Immature natural killer cell (primary cell): ENCODE data around the gene LSAMP. TPM values are rescaled to one million over a fixed set of nuclear protein-coding genes. Genes with fewer than 3 reads are reported as not detected.

Source experiments
- DNase-seq, 3 donors: peaks; one replicate each; pipeline ENCODE4 v3.0.0; 2022; ENCODE audit warnings: mixed read lengths in 1 of 3
- H3K27ac Mint-ChIP-seq, 6 donors: one replicate each; pipeline ENCODE4 v1.8.0; 2020; ENCODE audit warnings: mixed read lengths in 6 of 6, mild to moderate bottlenecking in 5 of 6, inconsistent platforms in 4 of 6, moderate library complexity in 3 of 6
- H3K27me3 Mint-ChIP-seq, 3 donors: one replicate each; pipeline ENCODE4 v1.8.0; 2020 to 2021; ENCODE audit warnings: low read depth in 3 of 3, mild to moderate bottlenecking in 3 of 3, mixed read lengths in 3 of 3, moderate library complexity in 3 of 3, inconsistent platforms in 1 of 3
- H3K36me3 Mint-ChIP-seq, 3 donors: one replicate each; pipeline ENCODE4 v1.8.0; 2020; ENCODE audit warnings: mixed read lengths in 3 of 3, inconsistent platforms in 2 of 3, mild to moderate bottlenecking in 2 of 3
- H3K4me1 Mint-ChIP-seq, 2 donors: one replicate each; pipeline ENCODE4 v1.8.0; 2020; ENCODE audit warnings: inconsistent platforms in 2 of 2, mild to moderate bottlenecking in 2 of 2, mixed read lengths in 2 of 2, moderate library complexity in 1 of 2
- H3K4me3 Mint-ChIP-seq, 5 donors: one replicate each; pipeline ENCODE4 v1.8.0; 2020; ENCODE audit warnings: mild to moderate bottlenecking in 5 of 5, mixed read lengths in 5 of 5, inconsistent platforms in 3 of 5, moderate library complexity in 3 of 5
- H3K9me3 Mint-ChIP-seq, 6 donors: one replicate each; pipeline ENCODE4 v1.8.0; 2020; ENCODE audit warnings: mild to moderate bottlenecking in 6 of 6, mixed read lengths in 6 of 6, inconsistent platforms in 4 of 6, moderate library complexity in 3 of 6
- polyA plus RNA-seq, 3 donors: library from polyadenylated mRNA; unstranded; fragments of 300-500 nt; fragmentation: Illumina TruSeq; gene quantifications; one replicate each; pipeline ENCODE4 v1.2.3, GENCODE V29; 2021

The LSAMP gene
- polyA plus RNA-seq, 3 donors from 2014 or later, result not detected

DNA sequence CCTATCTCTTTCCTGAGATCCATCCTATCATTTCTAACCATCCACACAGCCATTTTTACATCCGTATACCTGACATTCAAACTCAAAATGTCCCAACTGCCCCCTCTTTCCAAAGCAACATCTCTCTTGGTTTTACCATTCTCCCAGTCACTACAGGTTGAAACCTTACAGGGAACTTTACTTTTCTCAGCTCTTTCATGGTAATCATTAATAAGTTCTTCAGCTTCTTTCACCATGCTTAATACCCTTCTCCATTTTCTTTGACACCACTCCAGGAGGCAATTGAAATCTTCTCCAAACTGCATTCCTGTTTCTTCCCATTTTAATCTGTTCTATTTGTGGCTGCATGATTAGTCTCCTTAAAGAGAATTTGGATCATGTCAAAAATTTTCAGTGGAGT is 469.5 kb downstream of the LSAMP start:
- H3K9me3 Mint-ChIP-seq, result peaks cover 0 to 32% (median 6%) of the 10 kb centered on the region in 6 donors
- no peak for DNase-seq
- H3K27me3 Mint-ChIP-seq, result no peaks in the 10 kb centered on the region
- no peaks in the 10 kb centered on the region for H3K4me1 Mint-ChIP-seq
- no peak overlapping the region for H3K27ac Mint-ChIP-seq
- H3K4me3 Mint-ChIP-seq, result no peak overlapping the region
- H3K36me3 Mint-ChIP-seq, result no peaks in the 10 kb centered on the region

DNA sequence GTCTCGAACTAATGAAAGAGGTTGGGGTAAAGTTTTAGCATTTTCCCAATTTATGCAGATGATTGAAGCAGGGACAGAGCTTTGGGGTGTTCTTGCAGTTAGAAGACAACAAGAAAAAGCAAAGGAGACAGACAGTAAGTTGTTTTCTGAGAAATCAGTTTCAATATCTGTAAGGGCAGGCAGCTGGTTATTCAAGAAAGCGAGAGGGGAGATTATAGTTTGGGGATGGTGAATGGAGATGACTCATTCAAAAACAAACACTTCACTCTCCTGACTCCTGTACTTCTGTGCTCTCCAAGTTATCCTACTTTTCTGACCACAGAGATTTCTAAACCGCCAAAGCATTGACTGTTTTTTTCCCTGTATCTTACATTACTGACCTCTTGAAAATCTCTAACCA is 469.9 kb downstream of the LSAMP start:
- Mint-ChIP-seq H3K4me3 (no peak overlapping the region), H3K27ac (no peak overlapping the region), H3K9me3 (peaks cover 0 to 32% (median 6%) of the 10 kb centered on the region in 6 donors), H3K27me3 (no peaks in the 10 kb centered on the region), H3K36me3 (no peaks in the 10 kb centered on the region), H3K4me1 (no peaks in the 10 kb centered on the region)
- DNase-seq, result no peak

DNA sequence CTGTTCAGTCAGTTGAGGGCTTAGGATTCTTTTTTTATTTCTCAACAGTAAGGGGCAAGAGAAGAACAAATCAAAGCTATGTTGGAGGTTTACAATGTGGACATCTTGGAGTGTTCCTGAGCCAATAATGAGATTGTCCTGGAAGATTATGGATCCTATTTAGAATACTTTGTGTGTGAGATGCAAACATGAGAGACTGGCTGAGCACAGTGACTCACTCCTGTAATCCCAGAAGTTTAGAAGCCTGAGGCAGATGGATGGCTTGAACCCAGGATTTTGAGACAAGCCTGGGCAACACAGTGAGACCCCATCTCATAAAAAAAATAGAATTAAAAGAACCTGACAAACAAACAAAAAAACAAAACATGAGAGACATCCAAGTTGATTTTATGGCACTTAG is 470.3 kb downstream of the LSAMP start:
- H3K4me1 Mint-ChIP-seq, result no peaks in the 10 kb centered on the region
- H3K27me3 Mint-ChIP-seq, result no peaks in the 10 kb centered on the region
- H3K9me3 Mint-ChIP-seq, result peaks cover 0 to 32% (median 6%) of the 10 kb centered on the region in 6 donors
- H3K4me3 Mint-ChIP-seq, result no peak overlapping the region
- no peak for DNase-seq
- no peaks in the 10 kb centered on the region for H3K36me3 Mint-ChIP-seq
- H3K27ac Mint-ChIP-seq, result no peak overlapping the region

DNA sequence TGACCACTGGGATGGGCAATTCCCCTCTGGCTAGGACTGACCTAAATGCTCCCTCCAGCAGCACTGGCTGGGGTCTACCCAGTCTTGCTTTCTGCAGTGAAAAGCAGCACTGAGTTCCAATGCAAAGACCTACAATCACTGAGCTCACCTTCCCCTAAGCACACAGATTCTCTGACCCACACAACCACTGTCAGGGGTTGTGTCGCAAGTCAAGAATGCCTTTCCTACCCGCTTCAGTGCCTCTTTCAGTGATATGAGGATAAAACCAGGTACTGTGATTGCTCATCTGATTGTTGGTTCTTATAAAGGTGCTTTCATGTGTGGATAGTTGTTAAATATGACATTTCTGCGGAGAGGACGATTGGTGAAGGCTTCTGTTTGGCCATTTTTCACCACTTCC is 476.4 kb downstream of the LSAMP start:
- Mint-ChIP-seq H3K27me3 (no peaks in the 10 kb centered on the region), H3K4me1 (no peaks in the 10 kb centered on the region), H3K36me3 (no peaks in the 10 kb centered on the region), H3K4me3 (no peak overlapping the region), H3K9me3 (peaks cover 0 to 11% (median 4%) of the 10 kb centered on the region in 6 donors), H3K27ac (no peak overlapping the region)
- DNase-seq, result no peak

DNA sequence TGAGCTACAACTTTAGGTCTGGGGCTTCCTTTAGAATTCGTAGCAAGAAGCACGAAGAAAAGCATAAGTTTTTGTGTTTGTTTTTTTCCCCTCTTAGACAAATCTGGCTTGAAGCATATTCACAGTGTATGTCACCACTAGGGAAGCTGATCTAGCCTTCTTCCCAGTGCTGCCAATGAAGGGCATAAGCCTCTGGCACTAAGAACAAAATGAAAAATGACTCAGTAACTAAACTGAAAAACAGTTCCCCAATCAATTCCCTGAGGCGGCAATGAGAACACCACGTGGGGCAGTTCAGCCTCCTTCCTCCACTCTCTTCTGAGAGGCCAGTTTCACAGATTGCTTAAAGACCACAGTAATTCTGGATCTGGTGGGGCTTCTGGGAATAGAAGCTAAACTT is 483.9 kb downstream of the LSAMP start:
- Mint-ChIP-seq H3K27ac (no peak overlapping the region), H3K9me3 (peaks cover 0 to 15% (median 0%) of the 10 kb centered on the region in 6 donors), H3K36me3 (no peaks in the 10 kb centered on the region), H3K27me3 (no peaks in the 10 kb centered on the region), H3K4me3 (no peak overlapping the region), H3K4me1 (no peaks in the 10 kb centered on the region)
- no peak for DNase-seq

DNA sequence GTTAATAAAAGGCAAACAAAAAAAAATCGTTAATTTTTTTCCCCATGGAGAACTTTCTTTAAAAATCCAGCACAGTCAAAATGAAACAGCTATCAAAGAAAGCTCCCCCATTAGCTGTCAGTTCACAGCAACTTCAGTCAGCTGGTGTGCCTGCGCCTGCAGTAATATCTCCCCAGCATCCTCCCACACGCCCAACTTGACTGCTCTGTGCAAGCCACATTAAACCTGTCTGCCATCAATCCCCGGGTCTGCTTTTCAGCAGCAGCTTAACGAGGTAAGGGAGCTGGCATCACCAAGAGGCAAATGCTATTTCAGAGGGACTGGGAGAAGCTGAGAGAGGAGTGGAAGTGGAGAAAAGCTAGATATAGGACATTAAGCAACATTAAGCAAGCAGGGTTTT is 484.5 kb downstream of the LSAMP start:
- H3K27me3 Mint-ChIP-seq, result no peaks in the 10 kb centered on the region
- H3K36me3 Mint-ChIP-seq, result no peaks in the 10 kb centered on the region
- DNase-seq, result no peak
- peaks cover 0 to 15% (median 0%) of the 10 kb centered on the region in 6 donors for H3K9me3 Mint-ChIP-seq
- H3K4me3 Mint-ChIP-seq, result no peak overlapping the region
- no peaks in the 10 kb centered on the region for H3K4me1 Mint-ChIP-seq
- H3K27ac Mint-ChIP-seq, result no peak overlapping the region

DNA sequence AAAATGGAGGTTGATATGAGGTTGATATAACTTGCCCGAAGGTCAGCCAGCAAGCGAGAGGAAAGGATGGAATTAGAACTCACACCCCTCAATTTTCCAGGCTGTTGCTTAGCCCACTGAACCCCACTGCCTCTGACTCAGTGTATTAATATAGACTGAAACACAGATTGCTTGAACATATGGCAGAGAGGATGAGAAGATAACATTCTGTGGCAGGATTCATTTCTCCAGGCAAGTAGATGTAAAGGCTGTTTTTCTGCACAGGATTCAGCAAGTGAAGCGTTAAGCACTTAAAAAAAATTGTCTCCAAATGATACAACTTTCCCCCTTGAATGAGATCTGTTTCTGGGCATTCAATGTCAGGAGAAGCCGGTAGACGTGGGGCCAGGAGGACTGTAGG is 486.8 kb downstream of the LSAMP start:
- Mint-ChIP-seq H3K4me3 (no peak overlapping the region), H3K27me3 (peaks cover 0 to 3% (median 0%) of the 10 kb centered on the region in 3 donors), H3K4me1 (no peaks in the 10 kb centered on the region), H3K36me3 (no peaks in the 10 kb centered on the region), H3K9me3 (peaks cover 0 to 15% (median 1%) of the 10 kb centered on the region in 6 donors), H3K27ac (no peak overlapping the region)
- no peak for DNase-seq

DNA sequence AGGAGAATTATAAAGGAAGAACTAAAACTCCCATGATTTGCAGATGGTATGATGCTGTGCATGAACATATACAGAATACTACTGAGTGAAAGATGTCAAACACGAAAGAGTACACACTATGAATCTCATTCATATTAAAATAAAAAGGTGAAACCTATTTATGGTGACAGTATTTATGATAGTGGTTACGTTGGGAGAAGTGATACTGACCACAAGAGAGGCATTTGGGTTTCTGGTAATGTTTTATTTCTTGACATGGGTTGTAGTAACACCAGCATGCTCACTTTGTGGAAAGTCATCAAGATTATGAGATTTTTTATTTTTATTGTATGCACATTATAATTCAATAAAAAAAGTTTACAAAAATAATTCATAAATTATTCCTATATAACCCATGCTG is 498.0 kb downstream of the LSAMP start:
- Mint-ChIP-seq H3K27ac (no peak overlapping the region), H3K9me3 (peaks cover 0 to 12% (median 5%) of the 10 kb centered on the region in 6 donors), H3K4me3 (no peak overlapping the region), H3K27me3 (no peaks in the 10 kb centered on the region), H3K4me1 (no peaks in the 10 kb centered on the region), H3K36me3 (no peaks in the 10 kb centered on the region)
- no peak for DNase-seq

DNA sequence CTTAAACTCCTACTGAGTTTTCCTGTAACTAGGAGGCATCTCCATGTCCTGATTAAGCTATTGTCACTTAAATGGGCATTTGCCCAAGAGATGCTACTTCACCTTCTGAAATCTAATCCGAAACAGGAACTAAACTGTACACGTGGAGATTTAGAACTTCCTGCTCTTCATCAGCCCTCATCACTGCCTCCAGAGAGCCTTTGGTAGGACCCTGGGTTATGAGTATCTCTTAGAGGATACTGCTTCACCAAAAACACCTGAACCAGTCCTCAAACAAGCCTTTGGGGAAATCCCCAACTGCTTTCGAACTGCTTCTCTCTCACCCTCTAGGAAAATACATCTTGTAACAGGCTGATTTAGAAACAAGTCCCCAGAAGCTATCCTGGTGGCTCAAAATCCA is 501.7 kb downstream of the LSAMP start:
- H3K36me3 Mint-ChIP-seq, result no peaks in the 10 kb centered on the region
- peaks cover 0 to 8% (median 3%) of the 10 kb centered on the region in 6 donors for H3K9me3 Mint-ChIP-seq
- no peaks in the 10 kb centered on the region for H3K27me3 Mint-ChIP-seq
- no peak for DNase-seq
- no peak overlapping the region for H3K4me3 Mint-ChIP-seq
- no peak overlapping the region for H3K27ac Mint-ChIP-seq
- H3K4me1 Mint-ChIP-seq, result no peaks in the 10 kb centered on the region

DNA sequence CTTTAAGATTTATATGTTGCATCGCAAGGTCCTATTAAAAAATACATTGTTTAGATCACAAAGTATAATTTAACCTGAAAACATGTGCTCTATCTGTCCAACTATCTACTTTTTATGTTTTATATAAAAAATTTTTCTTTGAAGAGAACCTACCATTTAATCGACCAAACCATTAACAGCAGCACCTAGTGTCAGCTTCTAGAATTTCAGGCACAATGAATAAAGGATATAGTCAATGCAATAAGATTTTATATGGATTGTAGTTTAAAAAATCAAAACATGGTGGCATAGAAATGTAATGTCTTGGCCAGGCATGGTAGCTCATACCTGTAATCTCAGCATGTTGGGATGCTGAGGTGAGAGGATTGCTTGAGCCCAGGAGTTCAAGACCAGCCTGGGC is 508.2 kb downstream of the LSAMP start:
- no peak overlapping the region for H3K4me3 Mint-ChIP-seq
- H3K27me3 Mint-ChIP-seq, result no peaks in the 10 kb centered on the region
- no peaks in the 10 kb centered on the region for H3K4me1 Mint-ChIP-seq
- no peak for DNase-seq
- H3K9me3 Mint-ChIP-seq, result peaks cover 0 to 16% (median 0%) of the 10 kb centered on the region in 6 donors
- no peak overlapping the region for H3K27ac Mint-ChIP-seq
- no peaks in the 10 kb centered on the region for H3K36me3 Mint-ChIP-seq

DNA sequence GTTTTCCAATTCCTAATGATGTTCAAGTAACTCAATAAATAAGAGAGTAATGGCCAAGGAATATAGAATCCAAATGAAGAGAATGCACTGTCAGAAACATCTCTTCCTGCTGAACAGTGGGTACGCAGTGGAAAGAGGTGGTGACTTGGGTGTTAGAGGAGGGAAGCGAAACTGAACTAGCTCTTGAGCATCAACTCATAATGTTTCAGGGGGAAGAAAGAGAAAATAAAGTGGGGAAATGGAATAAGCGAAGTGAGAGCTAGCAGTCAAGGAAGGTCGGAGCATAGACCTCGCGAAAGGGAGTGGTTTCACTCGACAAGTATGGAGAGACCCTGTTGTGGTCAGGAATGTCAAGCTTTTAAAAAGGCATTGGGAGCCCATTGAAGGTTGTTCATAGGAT is 512.5 kb downstream of the LSAMP start:
- H3K9me3 Mint-ChIP-seq, result peaks cover 0 to 21% (median 3%) of the 10 kb centered on the region in 6 donors
- H3K27ac Mint-ChIP-seq, result no peak overlapping the region
- H3K4me1 Mint-ChIP-seq, result no peaks in the 10 kb centered on the region
- no peaks in the 10 kb centered on the region for H3K36me3 Mint-ChIP-seq
- H3K4me3 Mint-ChIP-seq, result no peak overlapping the region
- no peak for DNase-seq
- no peaks in the 10 kb centered on the region for H3K27me3 Mint-ChIP-seq

DNA sequence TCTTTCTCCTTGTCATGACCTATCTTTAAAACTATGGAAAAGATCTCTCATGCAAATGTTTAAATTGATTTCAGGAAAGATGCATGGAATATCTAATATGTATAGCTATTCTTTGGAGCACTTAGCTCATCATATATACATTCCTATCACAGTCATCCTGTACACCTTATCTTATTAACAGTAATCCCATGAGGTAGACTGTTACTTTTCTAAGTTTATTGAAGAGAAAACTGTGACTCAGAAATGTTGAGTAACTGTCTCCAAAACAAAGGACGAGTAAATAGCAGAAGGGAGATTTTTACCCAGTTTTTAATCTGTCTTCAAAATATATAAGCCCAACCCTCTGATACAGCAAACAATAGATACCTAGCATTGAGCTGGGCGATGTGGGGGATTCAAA is 513.7 kb downstream of the LSAMP start:
- no peaks in the 10 kb centered on the region for H3K27me3 Mint-ChIP-seq
- no peak for DNase-seq
- peaks cover 0 to 21% (median 3%) of the 10 kb centered on the region in 6 donors for H3K9me3 Mint-ChIP-seq
- H3K36me3 Mint-ChIP-seq, result no peaks in the 10 kb centered on the region
- no peak overlapping the region for H3K4me3 Mint-ChIP-seq
- H3K27ac Mint-ChIP-seq, result no peak overlapping the region
- no peaks in the 10 kb centered on the region for H3K4me1 Mint-ChIP-seq

DNA sequence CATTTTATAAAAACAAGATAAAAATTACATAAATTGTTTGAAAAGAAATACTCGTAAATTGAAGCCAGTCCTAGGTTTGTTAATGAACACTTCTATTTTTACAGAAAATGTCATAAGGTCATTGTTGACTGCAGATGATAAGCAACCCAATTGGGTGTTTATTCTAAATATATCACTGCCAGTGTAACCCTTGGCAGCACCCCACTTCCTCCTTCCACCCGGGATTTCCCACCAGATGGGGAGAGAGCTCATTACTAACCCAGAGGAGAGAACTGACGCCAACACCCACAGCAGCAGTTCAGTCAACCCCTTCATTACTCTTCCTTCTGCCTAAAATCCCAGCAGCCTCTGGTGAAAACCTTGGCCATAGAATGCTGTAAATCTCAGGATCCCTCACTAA is 514.4 kb downstream of the LSAMP start:
- no peaks in the 10 kb centered on the region for H3K36me3 Mint-ChIP-seq
- H3K27me3 Mint-ChIP-seq, result peaks cover 0 to 3% (median 2%) of the 10 kb centered on the region in 3 donors
- peaks cover 0 to 20% (median 3%) of the 10 kb centered on the region in 6 donors for H3K9me3 Mint-ChIP-seq
- H3K4me1 Mint-ChIP-seq, result no peaks in the 10 kb centered on the region
- H3K4me3 Mint-ChIP-seq, result no peak overlapping the region
- no peak overlapping the region for H3K27ac Mint-ChIP-seq
- no peak for DNase-seq

DNA sequence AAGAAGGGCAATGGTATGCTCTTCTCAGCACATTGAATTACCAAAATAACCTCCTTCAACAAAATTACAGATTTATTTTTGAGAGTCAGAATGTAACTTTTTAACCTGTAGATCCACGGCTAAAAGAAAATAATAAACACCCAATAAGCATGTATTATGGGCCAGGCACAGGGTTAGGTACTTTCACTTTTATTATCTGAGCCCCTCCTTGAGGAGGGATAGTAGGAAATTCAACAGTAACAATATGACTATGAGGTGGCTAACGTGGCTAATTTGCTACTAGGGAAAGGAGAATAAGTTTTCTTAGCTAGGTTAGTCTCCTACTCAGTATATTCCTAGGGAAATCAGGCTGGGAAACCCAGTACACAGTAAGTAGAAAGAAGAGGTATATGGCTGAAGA is 515.1 kb downstream of the LSAMP start:
- no peak for DNase-seq
- Mint-ChIP-seq H3K4me3 (no peak overlapping the region), H3K27me3 (peaks cover 0 to 3% (median 2%) of the 10 kb centered on the region in 3 donors), H3K9me3 (peaks cover 0 to 12% (median 3%) of the 10 kb centered on the region in 6 donors), H3K27ac (no peak overlapping the region), H3K36me3 (no peaks in the 10 kb centered on the region), H3K4me1 (no peaks in the 10 kb centered on the region)

DNA sequence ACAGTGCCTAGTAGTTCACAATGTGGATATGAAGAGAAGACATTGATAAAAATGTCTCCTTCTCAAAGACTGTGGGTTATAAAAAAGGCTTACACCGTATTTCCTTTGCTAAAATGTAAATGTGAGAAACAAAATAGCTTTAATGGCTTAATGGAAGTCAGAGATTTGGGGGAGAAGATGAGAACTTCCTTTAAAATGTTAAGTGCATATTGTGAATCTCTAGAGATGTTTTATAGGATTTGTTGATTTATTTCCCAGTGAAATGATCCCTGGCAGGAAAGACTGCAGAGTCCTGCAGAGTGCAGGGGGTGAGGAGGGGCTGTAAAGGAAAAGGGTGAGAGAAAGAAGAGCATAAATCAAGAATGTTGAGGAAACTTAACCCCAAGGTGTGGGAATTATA is 516.9 kb downstream of the LSAMP start:
- Mint-ChIP-seq H3K27ac (no peak overlapping the region), H3K27me3 (peaks cover 0 to 3% (median 2%) of the 10 kb centered on the region in 3 donors), H3K9me3 (peaks cover 3 to 12% (median 5%) of the 10 kb centered on the region in 6 donors), H3K4me3 (no peak overlapping the region), H3K36me3 (peaks cover 0 to 3% (median 0%) of the 10 kb centered on the region in 3 donors), H3K4me1 (no peaks in the 10 kb centered on the region)
- no peak for DNase-seq
